HG03432 (cell line): ENCODE measurements around the gene MIOX.
"Not testable (repeated sequence)": the region's sequence is repeated elsewhere in the genome, so short reads cannot be mapped to it uniquely, and the experiment has no call there.

Source experiments
- ATAC-seq: cut with Tn5 transposase; IDR thresholded peaks from one replicate; pipeline ENCODE4 v1.9.1; 2021; ENCODE audit warnings: mild to moderate bottlenecking, moderate library complexity; ENCODE audit not compliant: unreplicated experiment

Gene MIOX

DNA sequence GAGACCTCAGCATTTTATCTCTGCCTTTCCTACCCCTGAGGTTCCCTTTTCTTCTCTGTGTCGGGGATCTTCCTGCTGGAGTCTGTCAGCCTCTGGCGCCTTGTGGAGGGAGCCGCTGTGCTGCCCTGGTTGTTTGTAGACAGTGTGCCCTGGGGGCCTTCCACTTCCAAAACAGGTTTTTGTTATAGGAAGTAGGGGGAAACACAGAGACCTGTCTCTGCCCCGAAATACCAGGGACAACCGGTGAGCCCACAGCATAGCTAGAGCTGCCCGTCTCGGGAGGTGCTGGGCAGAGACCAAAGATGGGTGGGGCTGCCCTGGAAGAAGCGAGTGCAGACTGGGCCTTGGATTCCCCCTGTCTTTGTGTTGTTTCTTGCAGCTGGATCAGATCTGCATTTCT lies 29.4 kb downstream of the MIOX start:
- no peak for ATAC-seq

DNA sequence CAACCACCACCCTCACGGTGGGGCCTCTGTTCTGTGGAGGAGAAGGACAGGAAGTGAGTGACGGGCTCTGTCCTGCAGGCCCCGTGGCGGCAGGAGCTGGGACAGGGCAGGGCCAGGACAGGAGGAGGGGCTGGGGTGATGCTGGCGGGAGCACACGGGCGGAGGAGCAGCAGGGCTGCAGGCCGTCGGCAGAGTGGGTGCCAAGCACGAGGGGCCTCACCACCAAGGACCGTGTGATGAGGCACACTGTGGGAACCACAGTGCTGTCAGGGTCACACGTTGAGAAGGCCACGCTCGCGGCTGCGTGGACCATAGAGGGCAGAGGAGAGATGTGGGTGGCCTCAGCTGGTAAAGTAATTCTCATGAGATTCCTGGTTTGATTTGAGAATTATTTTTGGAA lies 30.2 kb downstream of the MIOX start:
- ATAC-seq = no peak

DNA sequence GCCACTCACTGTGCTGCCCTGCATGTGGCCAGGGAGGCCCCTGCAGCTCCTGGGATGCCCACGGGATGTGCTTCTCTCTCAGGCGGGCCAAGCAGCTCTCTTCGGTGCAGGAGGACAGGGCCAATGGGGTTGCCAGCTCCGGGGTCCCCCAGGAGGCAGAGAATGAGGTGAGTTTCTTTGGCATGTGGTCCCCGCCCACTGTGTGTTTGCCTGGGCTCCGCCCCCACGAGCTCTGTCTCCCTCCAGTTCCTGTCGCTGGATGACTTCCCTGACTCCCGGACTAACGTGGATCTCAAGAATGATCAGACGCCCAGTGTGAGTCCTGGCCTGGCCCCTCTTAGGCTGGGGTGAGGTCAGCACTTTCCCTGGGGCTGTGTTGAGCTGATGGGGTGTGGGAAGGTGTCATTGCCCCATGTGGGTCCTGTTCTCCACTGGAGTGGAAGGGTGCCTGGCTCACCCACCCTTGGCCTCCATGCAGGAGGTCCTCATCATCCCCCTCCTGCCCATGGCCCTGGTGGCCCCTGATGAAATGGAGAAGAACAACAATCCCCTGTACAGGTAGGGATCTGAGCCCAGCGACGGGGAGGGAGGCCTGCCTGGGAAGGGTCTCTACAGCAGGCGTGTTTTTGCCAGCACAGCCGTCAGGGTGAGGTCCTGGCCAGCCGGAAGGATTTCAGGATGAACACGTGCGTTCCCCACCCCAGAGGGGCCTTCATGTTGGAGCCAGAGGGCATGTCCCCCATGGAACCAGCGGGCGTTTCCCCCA lies 31.0 kb downstream of the MIOX start:
- ATAC-seq = no peak

GRCh38 chr22:50518606-50519005 lies 31.9 kb downstream of the MIOX start:
- ATAC-seq = no peak

- ATAC-seq = no peak
These were observed 32.5 kb downstream of the MIOX start for GRCh38 chr22:50519151-50519550.

- ATAC-seq = not testable (repeated sequence)
These were observed 33.5 kb downstream of the MIOX start for GRCh38 chr22:50520184-50520583.

GRCh38 chr22:50520826-50521453 lies 34.3 kb downstream of the MIOX start:
- ATAC-seq = no peak

DNA sequence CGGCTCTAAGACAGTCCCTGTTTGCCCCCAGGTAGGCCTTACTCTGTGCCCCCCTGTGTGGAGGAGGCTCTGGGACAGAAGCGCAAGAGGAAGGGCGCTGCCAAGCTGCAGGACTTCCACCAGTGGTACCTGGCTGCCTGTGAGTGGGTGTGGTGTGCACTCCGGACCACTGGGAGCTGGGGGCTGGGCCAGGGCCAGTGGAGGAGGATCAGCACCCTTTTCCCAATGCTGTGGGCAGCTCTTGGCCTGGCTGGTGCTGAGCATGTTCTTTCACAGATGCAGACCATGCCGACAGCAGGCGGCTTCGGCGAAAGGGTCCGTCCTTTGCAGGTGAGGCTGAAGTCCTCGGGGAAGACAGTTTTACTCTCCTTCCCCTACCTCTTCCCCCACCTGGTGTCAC lies 35.1 kb downstream of the MIOX start:
- ATAC-seq = no peak

DNA sequence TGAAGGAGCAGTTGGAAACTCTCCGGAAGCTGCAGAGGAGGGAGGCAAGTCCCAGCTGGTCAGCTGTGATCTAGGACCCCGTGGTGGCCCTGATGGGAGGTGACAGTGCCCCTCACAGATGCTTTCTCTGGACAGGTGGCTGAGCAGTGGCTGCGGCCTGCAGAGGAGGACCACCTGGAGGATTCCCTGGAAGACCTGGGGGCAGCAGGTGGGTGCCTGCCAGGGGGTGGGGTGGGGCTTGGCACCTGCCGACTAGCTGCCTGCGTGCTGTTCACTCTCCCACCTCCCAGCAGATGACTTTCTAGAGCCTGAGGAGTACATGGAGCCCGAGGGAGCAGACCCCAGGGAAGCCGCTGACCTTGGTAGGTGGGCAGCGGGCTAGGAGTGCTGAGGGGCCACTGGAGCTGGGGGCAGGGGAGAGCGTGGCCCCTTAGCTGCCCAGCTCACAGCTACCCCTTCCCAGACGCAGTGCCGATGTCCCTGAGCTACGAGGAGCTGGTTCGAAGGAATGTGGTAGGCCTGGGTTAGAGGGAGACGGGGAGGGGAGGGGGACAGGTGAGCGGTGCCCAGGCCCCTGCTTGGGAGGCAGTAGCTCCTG lies 35.6 kb downstream of the MIOX start:
- ATAC-seq = no peak

- ATAC-seq = no peak
These were observed 36.3 kb downstream of the MIOX start for GRCh38 chr22:50522806-50523438.

GRCh38 chr22:50523458-50523805 lies 36.8 kb downstream of the MIOX start:
- no peak for ATAC-seq

DNA sequence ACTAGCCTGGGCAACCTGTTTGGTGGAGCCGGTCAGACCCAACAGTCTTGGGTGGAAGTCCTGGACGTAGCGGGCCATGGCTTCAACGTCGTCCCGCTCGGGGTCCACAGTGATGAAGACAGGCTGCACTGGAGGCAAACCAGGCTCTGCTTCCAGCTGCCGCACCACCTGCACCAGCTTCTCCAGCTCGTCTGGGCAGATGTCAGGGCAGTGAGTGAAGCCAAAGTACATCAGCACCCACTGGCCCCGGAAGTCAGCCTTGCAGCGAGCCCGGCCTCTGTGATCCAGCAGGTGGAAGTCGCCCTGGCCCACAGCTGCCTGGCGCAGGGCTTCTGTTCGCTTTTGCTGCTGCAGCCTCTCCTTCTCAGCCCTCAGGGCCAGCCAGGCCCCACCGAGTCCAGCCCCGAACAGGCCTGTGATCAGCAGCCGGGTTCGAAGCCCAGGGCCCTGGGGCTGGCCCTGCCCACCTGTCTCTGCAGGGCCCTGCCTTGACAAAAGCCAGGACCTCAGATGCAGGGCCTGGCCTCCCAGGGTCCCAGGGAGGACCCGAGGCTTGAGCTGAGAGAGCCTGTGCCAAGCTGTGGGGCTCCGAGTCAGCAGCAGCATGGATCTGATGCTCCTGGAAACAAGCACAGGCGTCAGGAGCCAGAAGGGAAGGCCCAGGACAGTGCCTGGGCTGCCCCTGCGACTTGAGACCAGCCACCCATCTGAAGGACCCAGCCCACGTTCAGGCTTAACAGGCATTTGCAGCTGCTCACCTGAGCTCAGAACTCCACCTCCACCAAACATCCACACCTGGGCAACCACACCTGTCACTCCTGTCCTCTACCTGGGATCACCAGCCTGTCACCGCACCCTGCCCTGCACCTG lies 37.4 kb downstream of the MIOX start:
- ATAC-seq = no peak

DNA sequence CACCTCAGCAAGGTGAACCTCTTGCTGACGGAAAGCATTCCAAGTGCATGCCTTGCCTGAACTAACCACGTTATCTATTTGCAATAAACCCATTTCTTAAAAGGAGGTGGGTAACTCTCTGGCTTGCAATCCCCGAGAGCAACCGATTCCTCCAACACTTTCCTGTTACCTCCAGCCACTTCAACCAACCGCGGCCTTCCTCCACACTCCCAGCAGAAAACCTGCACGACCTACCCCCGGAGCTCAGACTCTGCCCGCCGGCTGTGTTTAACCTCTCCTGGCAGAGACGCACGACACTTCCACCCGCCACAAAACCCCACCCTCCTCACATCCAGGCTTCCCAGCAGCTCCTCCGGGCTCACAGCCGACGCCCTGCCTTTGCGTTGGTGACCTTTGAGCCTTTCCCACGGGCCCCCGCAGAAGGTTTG lies 38.0 kb downstream of the MIOX start:
- no peak for ATAC-seq

- peak; percentile 37 for ATAC-seq
These were observed 38.6 kb downstream of the MIOX start, which contains the start of gene SCO2 for GRCh38 chr22:50525104-50525857. Gene SCO2 (minus strand): TSS chr22:50525598. CDS start chr22:50524411, 1,187 bp downstream.

DNA sequence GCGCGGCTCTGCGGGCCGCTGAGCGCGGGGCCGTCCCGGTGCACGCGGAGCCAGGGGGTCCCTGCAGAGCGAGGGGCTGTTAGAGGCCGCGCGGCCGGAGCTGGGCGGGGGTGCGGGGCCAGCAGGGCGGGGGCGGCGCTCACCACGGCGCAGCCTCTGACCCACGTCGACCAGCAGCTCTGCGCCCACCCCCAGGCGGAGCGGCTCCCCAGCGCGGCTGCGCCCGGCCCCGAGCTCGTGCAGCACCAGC lies 39.1 kb downstream of the MIOX start:
- ATAC-seq = no peak

DNA sequence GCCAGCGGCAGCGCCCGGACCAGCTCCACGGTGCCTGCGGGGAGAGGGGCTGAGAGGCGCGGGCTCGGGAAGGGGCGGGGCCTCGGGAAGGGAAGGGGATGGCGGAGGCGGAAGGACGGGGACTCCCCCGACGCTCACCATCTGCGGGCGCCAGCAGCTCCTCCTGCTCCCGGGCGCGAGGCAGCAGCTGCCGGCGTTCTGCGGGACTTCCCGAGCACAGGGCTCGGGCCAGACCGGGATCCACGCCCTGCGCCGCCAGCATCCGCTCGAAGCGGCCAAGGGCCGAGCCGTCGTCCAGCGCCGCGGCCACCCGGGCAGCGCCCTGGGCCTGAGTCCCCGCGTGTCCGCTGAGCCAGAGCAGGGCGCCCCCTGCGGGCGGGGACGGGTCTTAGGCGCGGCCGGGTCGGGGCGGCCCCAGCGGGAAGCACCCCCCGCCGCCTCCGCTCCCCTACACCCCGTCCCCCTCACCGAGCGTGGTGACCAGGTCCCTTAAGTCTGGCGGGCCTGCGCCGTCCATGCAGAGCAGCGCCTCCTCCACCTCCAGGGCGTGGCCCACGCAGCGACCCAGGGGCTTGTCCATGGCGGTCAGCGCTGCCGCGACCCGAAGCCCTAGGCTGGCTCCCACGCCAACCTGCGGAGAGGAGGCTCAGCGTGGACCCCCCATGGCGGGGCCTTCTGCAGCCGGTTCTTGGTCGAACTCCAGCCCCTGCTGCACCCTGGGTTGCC lies 39.6 kb downstream of the MIOX start:
- peak; percentile 34 for ATAC-seq

DNA sequence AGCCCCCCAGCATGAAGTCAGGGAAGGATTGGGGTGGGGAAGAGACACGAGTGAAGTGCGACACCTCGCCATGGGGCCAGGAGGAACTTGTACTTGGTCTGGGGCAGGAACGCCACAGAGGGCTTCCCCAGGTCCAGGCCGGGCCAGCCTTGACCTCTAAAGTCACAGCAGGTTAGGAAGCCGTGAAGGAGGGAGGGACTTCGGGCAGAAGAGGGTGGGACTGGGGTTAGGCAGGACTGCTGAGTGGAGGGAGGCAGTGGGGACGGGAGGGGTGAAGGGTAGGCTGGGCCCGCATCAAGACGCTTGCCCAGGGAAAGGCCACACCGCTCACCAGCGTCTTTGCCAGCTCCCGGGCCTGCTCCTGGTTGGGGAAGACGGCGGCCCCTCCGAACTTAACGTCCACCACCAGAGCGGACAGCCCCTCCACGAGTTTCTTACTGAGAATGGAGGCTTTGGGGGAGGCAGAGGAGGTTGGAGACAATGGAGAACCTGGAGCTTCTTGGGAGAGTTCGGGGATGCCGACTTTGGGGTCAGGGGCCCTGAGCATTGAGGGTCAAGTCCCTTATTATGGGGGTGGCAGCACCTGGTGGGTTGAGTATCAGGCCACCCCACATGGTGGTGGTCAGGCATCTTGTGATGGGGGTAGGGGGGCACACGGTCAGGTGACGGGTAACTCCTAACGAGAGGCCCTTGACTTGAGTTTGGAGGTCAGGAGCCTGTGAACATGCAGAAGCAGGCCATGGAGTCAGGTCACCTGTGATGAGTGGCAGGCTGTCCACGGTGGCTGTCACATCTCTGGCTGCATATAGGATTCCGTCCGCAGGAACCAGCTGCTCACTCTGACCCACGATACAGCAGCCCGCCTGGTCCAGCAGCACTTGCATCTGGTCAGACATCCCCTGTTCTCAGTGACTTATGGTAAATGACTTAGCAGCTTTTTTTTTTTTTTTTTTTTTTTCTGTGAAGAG lies 40.5 kb downstream of the MIOX start:
- ATAC-seq = no peak

GRCh38 chr22:50527921-50528681 lies 41.4 kb downstream of the MIOX start:
- no peak for ATAC-seq
